HEK293 (cell line): ENCODE measurements around the gene IL1R1.

Source experiments
- CTCF ChIA-PET: fragments of 350-600 bp; formaldehyde crosslinking; extraction: SDS; loops from one replicate; lab custom pipeline; 2021; ENCODE audit warnings: antibody characterized with exemption; lab: Yijun Ruan, JAX
- POLR2A ChIA-PET: fragments of 300-600 bp; formaldehyde crosslinking; extraction: SDS; loops from one replicate; lab custom pipeline; 2020; ENCODE audit warnings: antibody characterized with exemption, inconsistent platforms; lab: Yijun Ruan, JAX
- H3K27ac ChIP-seq: fragments of 200-500 bp; sonication (Bioruptor generic); 2 replicates; pipeline ENCODE4 v1.5.1; 2014; ENCODE audit warnings: low read depth, low read length, control low read depth, inconsistent platforms; ENCODE audit errors: extremely low read depth
- H3K36me3 ChIP-seq, 2 experiments: fragments of 200-500 bp in 1 of 2; sonication (Bioruptor generic) in 1 of 2; 1 replicate in 1 of 2; 2 replicates in 1 of 2; pipeline ENCODE4 v1.5.1; 2014 to 2017; ENCODE audit warnings: inconsistent platforms in 2 of 2, low read length in 2 of 2; ENCODE audit not compliant: control insufficient read depth in 2 of 2, insufficient read depth in 1 of 2
- H3K4me1 ChIP-seq: fragments of 200-500 bp; sonication (Bioruptor generic); 2 replicates; pipeline ENCODE4 v1.5.1; 2014; ENCODE audit warnings: mild to moderate bottlenecking, low read length, inconsistent platforms; ENCODE audit not compliant: control insufficient read depth, insufficient read depth
- H3K4me3 ChIP-seq: 2 replicates; pipeline ENCODE4 v1.5.1; 2011; ENCODE audit warnings: low read depth, mild to moderate bottlenecking, control low read depth, low read length, moderate library complexity
- H3K9me3 ChIP-seq: fragments of 200-500 bp; sonication (Bioruptor generic); 2 replicates; pipeline ENCODE4 v1.5.1; 2014; ENCODE audit warnings: low read depth, low read length, inconsistent platforms; ENCODE audit not compliant: control insufficient read depth, insufficient read depth
- ELK4 ChIP-seq: IDR thresholded peaks from 2 replicates; pipeline ENCODE4 v1.6.1; 2011; ENCODE audit warnings: mild to moderate bottlenecking, low read depth, low read length, borderline replicate concordance
- GFI1B ChIP-seq: fragments of 450-650 bp; formaldehyde crosslinking; IDR thresholded peaks from 2 replicates; pipeline ENCODE4 v1.5.1; 2016; ENCODE audit warnings: missing biosample characterization, missing genetic modification characterization
- HIC1 ChIP-seq: fragments of 450-650 bp; formaldehyde crosslinking; IDR thresholded peaks from 2 replicates; pipeline ENCODE4 v1.5.1; 2016; ENCODE audit warnings: missing biosample characterization, missing genetic modification characterization
- HOXC10 ChIP-seq: sonication (generic); formaldehyde crosslinking; IDR thresholded peaks from 2 replicates; pipeline ENCODE4 v1.8.1; 2023; ENCODE audit warnings: mild to moderate bottlenecking, missing genetic modification reagents
- IKZF3 ChIP-seq: fragments of 450-650 bp; IDR thresholded peaks from 2 replicates; pipeline ENCODE4 v1.5.0; 2018; ENCODE audit warnings: missing biosample characterization, mild to moderate bottlenecking, missing genetic modification characterization, moderate library complexity
- KLF1 ChIP-seq: fragments of 450-650 bp; formaldehyde crosslinking; IDR thresholded peaks from 2 replicates; pipeline ENCODE4 v1.5.1; 2016; ENCODE audit warnings: missing biosample characterization, missing genetic modification characterization
- RBAK ChIP-seq: fragments of 450-650 bp; formaldehyde crosslinking; IDR thresholded peaks from 2 replicates; pipeline ENCODE4 v1.5.1; 2016; ENCODE audit warnings: missing biosample characterization, missing genetic modification characterization
- ZBTB10 ChIP-seq: fragments of 450-650 bp; formaldehyde crosslinking; IDR thresholded peaks from 2 replicates; pipeline ENCODE4 v1.5.1; 2016; ENCODE audit warnings: missing biosample characterization, missing genetic modification characterization
- ZBTB20 ChIP-seq: fragments of 450-650 bp; formaldehyde crosslinking; IDR thresholded peaks from 2 replicates; pipeline ENCODE4 v1.5.1; 2016; ENCODE audit warnings: missing biosample characterization, missing genetic modification characterization
- ZNF121 ChIP-seq: fragments of 450-650 bp; formaldehyde crosslinking; IDR thresholded peaks from 2 replicates; pipeline ENCODE4 v1.5.1; 2016; ENCODE audit warnings: missing biosample characterization, missing genetic modification characterization
- ZNF138 ChIP-seq: fragments of 450-650 bp; formaldehyde crosslinking; IDR thresholded peaks from 2 replicates; pipeline ENCODE4 v1.5.1; 2016; ENCODE audit warnings: missing biosample characterization, missing genetic modification characterization, borderline replicate concordance
- ZNF311 ChIP-seq: fragments of 450-650 bp; formaldehyde crosslinking; IDR thresholded peaks from 2 replicates; pipeline ENCODE4 v1.5.1; 2017; ENCODE audit warnings: missing biosample characterization, missing genetic modification characterization, borderline replicate concordance
- ZNF610 ChIP-seq: fragments of 450-650 bp; formaldehyde crosslinking; IDR thresholded peaks from 2 replicates; pipeline ENCODE4 v1.5.1; 2016; ENCODE audit warnings: missing biosample characterization, missing genetic modification characterization, borderline replicate concordance
- ZNF658 ChIP-seq: fragments of 450-650 bp; formaldehyde crosslinking; IDR thresholded peaks from 2 replicates; pipeline ENCODE4; 2016; ENCODE audit warnings: missing biosample characterization, missing genetic modification characterization
- ZSCAN23 ChIP-seq: fragments of 450-650 bp; formaldehyde crosslinking; IDR thresholded peaks from 2 replicates; pipeline ENCODE4 v1.5.1; 2016; ENCODE audit warnings: missing biosample characterization, missing genetic modification characterization
- TF ChIP-seq, protein P1 (sequence below): fragments of 450-650 bp; formaldehyde crosslinking; conservative IDR thresholded peaks from 2 replicates; pipeline ENCODE4 v1.5.1; 2016; ENCODE audit warnings: low read depth, missing biosample characterization, missing genetic modification characterization
- TF ChIP-seq, protein P2 (sequence below): sonication (generic); formaldehyde crosslinking; IDR thresholded peaks from 2 replicates; pipeline ENCODE4 v1.8.1; 2022; ENCODE audit warnings: mild to moderate bottlenecking, moderate library complexity, missing genetic modification reagents
- TF ChIP-seq, protein P3 (sequence below): fragments of 450-650 bp; formaldehyde crosslinking; IDR thresholded peaks from 2 replicates; pipeline ENCODE4 v1.5.1; 2016; ENCODE audit warnings: missing biosample characterization, missing genetic modification characterization
- TF ChIP-seq, protein P4 (sequence below): fragments of 450-650 bp; formaldehyde crosslinking; IDR thresholded peaks from 2 replicates; pipeline ENCODE4 v1.5.1; 2016; ENCODE audit warnings: missing biosample characterization, missing genetic modification characterization

Gene IL1R1

GRCh38 chr2:102184568-102184967 lies 42.0 kb downstream of the IL1R1 start:
- CTCF ChIA-PET: interaction anchor here (0.6 to 1.6 kb wide), 5 partner anchors 19 to 184 kb away, joined by 3 to 4 read pairs (median 3); no protein-coding TSS in a partner anchor
- TF ChIP-seq HIC1: no peak
- TF ChIP-seq RBAK: no peak
- POLR2A ChIA-PET: no interaction called here

GRCh38 chr2:102185347-102185746 lies 42.8 kb downstream of the IL1R1 start:
- CTCF ChIA-PET: interaction anchor here (1.6 kb wide), 1 partner anchor 26 kb away, joined by 3 read pairs; no protein-coding TSS in a partner anchor
- no peak overlapping the region for H3K27ac ChIP-seq
- POLR2A ChIA-PET: no interaction called here

More at GRCh38 chr2:102184568-102184967, 42.0 kb downstream of the IL1R1 start:
- no peaks in the 10 kb centered on the region for H3K36me3 ChIP-seq
- no peaks in the 10 kb centered on the region for H3K9me3 ChIP-seq
- no peak overlapping the region for H3K27ac ChIP-seq
- H3K4me3 ChIP-seq: no peak overlapping the region
- no peaks in the 10 kb centered on the region for H3K4me1 ChIP-seq

More at GRCh38 chr2:102185347-102185746, 42.8 kb downstream of the IL1R1 start:
- Histone ChIP-seq H3K36me3 (no peaks in the 10 kb centered on the region), H3K9me3 (no peaks in the 10 kb centered on the region)
- TF ChIP-seq ZNF610 (tag by site-specific recombination): no peak
- TF ChIP-seq ZNF138 (tag by site-specific recombination): no peak
- no peak for TF ChIP-seq ELK4
- no peak for TF ChIP-seq ZBTB20
- TF ChIP-seq, protein P1, sequence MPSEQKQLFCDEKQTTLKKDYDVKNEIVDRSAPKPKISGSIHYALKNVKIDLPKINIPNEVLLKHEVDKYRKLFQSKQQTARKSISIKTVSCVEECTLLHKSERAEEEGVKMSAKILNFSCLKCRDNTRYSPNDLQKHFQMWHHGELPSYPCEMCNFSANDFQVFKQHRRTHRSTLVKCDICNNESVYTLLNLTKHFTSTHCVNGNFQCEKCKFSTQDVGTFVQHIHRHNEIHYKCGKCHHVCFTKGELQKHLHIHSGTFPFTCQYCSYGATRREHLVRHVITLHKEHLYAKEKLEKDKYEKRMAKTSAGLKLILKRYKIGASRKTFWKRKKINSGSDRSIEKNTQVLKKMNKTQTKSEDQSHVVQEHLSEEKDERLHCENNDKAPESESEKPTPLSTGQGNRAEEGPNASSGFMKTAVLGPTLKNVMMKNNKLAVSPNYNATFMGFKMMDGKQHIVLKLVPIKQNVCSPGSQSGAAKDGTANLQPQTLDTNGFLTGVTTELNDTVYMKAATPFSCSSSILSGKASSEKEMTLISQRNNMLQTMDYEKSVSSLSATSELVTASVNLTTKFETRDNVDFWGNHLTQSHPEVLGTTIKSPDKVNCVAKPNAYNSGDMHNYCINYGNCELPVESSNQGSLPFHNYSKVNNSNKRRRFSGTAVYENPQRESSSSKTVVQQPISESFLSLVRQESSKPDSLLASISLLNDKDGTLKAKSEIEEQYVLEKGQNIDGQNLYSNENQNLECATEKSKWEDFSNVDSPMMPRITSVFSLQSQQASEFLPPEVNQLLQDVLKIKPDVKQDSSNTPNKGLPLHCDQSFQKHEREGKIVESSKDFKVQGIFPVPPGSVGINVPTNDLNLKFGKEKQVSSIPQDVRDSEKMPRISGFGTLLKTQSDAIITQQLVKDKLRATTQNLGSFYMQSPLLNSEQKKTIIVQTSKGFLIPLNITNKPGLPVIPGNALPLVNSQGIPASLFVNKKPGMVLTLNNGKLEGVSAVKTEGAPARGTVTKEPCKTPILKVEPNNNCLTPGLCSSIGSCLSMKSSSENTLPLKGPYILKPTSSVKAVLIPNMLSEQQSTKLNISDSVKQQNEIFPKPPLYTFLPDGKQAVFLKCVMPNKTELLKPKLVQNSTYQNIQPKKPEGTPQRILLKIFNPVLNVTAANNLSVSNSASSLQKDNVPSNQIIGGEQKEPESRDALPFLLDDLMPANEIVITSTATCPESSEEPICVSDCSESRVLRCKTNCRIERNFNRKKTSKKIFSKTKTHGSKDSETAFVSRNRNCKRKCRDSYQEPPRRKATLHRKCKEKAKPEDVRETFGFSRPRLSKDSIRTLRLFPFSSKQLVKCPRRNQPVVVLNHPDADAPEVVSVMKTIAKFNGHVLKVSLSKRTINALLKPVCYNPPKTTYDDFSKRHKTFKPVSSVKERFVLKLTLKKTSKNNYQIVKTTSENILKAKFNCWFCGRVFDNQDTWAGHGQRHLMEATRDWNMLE (tag by site-specific recombination): no peak
- TF ChIP-seq GFI1B (tag by site-specific recombination): no peak
- no peak for TF ChIP-seq KLF1 (tag by site-specific recombination)
- TF ChIP-seq ZNF121: no peak
- no peak for TF ChIP-seq ZNF658 (tag by site-specific recombination)
- TF ChIP-seq ZBTB10 (tag by site-specific recombination): no peak
- TF ChIP-seq, protein P2, sequence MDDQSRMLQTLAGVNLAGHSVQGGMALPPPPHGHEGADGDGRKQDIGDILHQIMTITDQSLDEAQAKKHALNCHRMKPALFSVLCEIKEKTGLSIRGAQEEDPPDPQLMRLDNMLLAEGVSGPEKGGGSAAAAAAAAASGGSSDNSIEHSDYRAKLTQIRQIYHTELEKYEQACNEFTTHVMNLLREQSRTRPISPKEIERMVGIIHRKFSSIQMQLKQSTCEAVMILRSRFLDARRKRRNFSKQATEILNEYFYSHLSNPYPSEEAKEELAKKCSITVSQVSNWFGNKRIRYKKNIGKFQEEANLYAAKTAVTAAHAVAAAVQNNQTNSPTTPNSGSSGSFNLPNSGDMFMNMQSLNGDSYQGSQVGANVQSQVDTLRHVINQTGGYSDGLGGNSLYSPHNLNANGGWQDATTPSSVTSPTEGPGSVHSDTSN (CRISPR knock-in tag): no peak
- TF ChIP-seq ZNF311 (tag by site-specific recombination): no peak
- TF ChIP-seq HOXC10 (CRISPR knock-in tag): no peak
- no peak for TF ChIP-seq IKZF3 (tag by site-specific recombination)
- TF ChIP-seq, protein P3, sequence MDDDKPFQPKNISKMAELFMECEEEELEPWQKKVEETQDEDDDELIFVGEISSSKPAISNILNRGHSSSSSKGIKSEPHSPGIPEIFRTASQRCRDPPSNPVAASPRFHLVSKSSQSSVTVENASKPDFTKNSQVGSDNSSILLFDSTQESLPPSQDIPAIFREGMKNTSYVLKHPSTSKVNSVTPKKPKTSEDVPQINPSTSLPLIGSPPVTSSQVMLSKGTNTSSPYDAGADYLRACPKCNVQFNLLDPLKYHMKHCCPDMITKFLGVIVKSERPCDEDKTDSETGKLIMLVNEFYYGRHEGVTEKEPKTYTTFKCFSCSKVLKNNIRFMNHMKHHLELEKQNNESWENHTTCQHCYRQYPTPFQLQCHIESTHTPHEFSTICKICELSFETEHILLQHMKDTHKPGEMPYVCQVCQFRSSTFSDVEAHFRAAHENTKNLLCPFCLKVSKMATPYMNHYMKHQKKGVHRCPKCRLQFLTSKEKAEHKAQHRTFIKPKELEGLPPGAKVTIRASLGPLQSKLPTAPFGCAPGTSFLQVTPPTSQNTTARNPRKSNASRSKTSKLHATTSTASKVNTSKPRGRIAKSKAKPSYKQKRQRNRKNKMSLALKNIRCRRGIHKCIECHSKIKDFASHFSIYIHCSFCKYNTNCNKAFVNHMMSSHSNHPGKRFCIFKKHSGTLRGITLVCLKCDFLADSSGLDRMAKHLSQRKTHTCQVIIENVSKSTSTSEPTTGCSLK: no peak
- TF ChIP-seq, protein P4, sequence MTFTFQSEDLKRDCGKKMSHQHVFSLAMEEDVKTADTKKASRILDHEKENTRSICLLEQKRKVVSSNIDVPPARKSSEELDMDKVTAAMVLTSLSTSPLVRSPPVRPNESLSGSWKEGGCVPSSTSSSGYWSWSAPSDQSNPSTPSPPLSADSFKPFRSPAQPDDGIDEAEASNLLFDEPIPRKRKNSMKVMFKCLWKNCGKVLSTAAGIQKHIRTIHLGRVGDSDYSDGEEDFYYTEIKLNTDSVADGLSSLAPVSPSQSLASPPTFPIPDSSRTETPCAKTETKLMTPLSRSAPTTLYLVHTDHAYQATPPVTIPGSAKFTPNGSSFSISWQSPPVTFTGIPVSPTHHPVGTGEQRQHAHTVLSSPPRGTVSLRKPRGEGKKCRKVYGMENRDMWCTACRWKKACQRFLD (tag by site-specific recombination): no peak
- TF ChIP-seq ZSCAN23 (tag by site-specific recombination): no peak
- TF ChIP-seq, all 188 proteins: peak for 0
- no peak overlapping the region for H3K4me3 ChIP-seq
- no peaks in the 10 kb centered on the region for H3K4me1 ChIP-seq
